Neural progenitor cell (in vitro differentiated cells): ENCODE data around the gene ATF6.

Source experiments
- CTCF ChIP-seq: fragments of 200-600 bp; sonication (generic); IDR thresholded peaks from 2 replicates; pipeline ENCODE4 v1.5.1; 2017; ENCODE audit warnings: antibody characterized with exemption, mild to moderate bottlenecking
- EZH2 ChIP-seq: fragments of 200-600 bp; sonication (generic); IDR thresholded peaks from 2 replicates; pipeline ENCODE4 v1.6.1; 2017; ENCODE audit warnings: antibody characterized with exemption, mild to moderate bottlenecking, moderate library complexity
- EZH2phosphoT487 ChIP-seq: fragments of 200-600 bp; sonication (generic); IDR thresholded peaks from 2 replicates; pipeline ENCODE4 v1.6.1; 2017; ENCODE audit warnings: antibody characterized with exemption

DNA sequence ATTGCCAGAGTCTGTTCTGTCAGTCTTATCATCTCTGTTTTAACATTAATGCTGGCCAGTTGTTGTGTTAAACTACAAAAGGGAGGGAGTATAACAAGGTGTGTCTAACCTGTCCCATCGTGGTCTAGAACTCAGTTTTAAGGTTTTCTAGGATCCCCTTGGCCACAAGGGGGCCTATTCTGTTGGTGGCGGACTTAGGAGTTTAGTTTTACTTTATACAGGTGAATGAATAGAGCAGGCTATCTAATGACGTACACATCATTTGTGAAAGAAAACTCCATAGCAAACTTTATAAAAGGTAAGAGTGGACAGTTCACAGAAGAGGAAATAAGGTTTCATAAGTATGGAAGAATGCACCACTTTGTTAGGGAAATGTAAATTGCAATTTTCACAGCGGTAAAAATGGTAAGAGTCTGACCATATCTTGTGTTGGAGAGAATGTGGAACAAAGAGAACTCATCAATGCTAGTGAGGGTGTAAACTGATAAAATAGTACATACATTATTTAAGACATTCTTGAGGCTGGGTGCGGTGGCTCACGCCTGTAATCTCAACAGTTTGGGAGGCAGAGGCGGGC lies 2.5 kb upstream of the ATF6 start:
- TF ChIP-seq CTCF (peak; percentile 75), EZH2phosphoT487 (no peak), EZH2 (no peak)
